AG04450 (cell line): Measurements from ENCODE around the gene MYBPH. TPM values are rescaled to one million over a fixed set of nuclear protein-coding genes. Genes with fewer than 3 reads are reported as not detected.

ENCODE experiments used
- CTCF ChIA-PET: fragments of 300-600, 350-600 bp; formaldehyde crosslinking; extraction: SDS; loops from one replicate; lab custom pipeline; 2022; ENCODE audit warnings: antibody characterized with exemption, inconsistent platforms; lab: Charles Lee
- POLR2A ChIA-PET: fragments of 350-600 bp; formaldehyde crosslinking; extraction: SDS; loops from one replicate; lab custom pipeline; 2021; ENCODE audit warnings: antibody characterized with exemption, inconsistent platforms; lab: Yijun Ruan, JAX
- DNase-seq: peaks from one replicate; pipeline ENCODE4 v3.0.0-alpha.2; 2011; ENCODE audit warnings: low read depth, low spot score
- H3K27ac ChIP-seq: one replicate; pipeline ENCODE4 v1.5.1; 2012; ENCODE audit warnings: low read depth, low read length, control low read depth
- H3K27me3 ChIP-seq: one replicate; pipeline ENCODE4 v1.6.0; 2012; ENCODE audit warnings: low read length; ENCODE audit not compliant: control insufficient read depth, insufficient read depth
- H3K4me3 ChIP-seq: 2 replicates; pipeline ENCODE4 v1.5.1; 2011; ENCODE audit warnings: mild to moderate bottlenecking, low read depth, low read length, control low read depth
- H3K9me3 ChIP-seq: 2 replicates; pipeline ENCODE4 v1.5.1; 2012; ENCODE audit warnings: low read length; ENCODE audit not compliant: control insufficient read depth, insufficient read depth
- polyA plus RNA-seq: library from polyadenylated mRNA; depleted of rRNA; stranded (reverse); fragments of >200 nt; gene quantifications from 2 replicates; pipeline ENCODE4 v1.2.3, GENCODE V29; 2011
- TF ChIP-seq, protein P1 (sequence below): IDR thresholded peaks from 2 replicates; pipeline ENCODE4 v1.5.1; 2011; ENCODE audit warnings: low read depth, low read length, control low read depth, inconsistent platforms

The MYBPH gene
- polyA plus RNA-seq, 1 experiment: 0.04 TPM

DNA sequence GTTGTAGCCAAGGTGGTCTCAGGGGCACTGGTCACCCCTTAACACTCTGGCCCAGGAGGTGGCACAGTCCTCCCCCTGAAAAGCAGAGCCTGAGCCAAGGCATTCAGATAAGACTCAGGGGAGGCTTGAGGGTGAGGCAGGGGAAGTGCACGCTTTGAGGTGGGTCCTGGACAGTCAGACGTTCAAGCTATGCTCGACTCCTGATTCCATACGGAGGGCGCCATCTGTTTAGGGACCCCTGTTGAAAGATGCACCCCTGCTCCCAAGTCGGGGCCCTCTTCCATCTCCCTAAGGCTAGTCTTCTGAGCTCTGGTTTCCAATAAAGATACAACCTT lies 23.8 kb upstream of the MYBPH start:
- CTCF ChIA-PET: interaction anchor here (0.9 to 2.1 kb wide), 3 partner anchors 26 to 82 kb away, joined by 3 to 9 read pairs (median 4); no protein-coding TSS in a partner anchor

DNA sequence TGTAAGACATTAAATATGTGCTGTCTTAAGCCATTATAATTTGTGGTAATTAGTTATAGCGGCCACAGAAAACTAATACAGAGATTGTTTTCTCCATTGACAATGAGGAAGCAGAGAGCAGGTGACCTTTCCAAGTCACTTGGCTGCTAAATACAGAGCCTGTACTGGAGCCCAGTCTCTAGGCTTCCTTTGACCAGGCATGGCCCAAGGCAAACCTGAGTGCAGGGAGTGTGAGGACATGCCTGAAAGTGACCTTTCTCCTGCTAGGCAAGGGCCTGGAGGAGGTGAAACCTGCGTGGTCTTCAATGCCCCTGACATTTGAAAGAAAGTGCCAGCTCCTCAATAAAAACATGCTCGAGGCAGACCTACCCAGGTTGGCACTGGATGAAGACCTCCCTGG lies 23.4 kb upstream of the MYBPH start:
- H3K9me3 ChIP-seq: peaks cover 3% of the 10 kb centered on the region; the same call in 1 of the 2 replicates
- CTCF ChIA-PET: interaction anchor here (0.9 to 2.1 kb wide), 3 partner anchors 26 to 81 kb away, joined by 3 to 9 read pairs (median 4); no protein-coding TSS in a partner anchor
- H3K4me3 ChIP-seq: no peak overlapping the region
- H3K27me3 ChIP-seq: no peaks in the 10 kb centered on the region
- peak overlapping the region; percentile 92 for H3K27ac ChIP-seq
- POLR2A ChIA-PET: interaction anchor here (1.0 kb wide), 1 partner anchor 26 kb away, joined by 4 read pairs; no protein-coding TSS in a partner anchor
- no peak for DNase-seq
- TF ChIP-seq, protein P1, sequence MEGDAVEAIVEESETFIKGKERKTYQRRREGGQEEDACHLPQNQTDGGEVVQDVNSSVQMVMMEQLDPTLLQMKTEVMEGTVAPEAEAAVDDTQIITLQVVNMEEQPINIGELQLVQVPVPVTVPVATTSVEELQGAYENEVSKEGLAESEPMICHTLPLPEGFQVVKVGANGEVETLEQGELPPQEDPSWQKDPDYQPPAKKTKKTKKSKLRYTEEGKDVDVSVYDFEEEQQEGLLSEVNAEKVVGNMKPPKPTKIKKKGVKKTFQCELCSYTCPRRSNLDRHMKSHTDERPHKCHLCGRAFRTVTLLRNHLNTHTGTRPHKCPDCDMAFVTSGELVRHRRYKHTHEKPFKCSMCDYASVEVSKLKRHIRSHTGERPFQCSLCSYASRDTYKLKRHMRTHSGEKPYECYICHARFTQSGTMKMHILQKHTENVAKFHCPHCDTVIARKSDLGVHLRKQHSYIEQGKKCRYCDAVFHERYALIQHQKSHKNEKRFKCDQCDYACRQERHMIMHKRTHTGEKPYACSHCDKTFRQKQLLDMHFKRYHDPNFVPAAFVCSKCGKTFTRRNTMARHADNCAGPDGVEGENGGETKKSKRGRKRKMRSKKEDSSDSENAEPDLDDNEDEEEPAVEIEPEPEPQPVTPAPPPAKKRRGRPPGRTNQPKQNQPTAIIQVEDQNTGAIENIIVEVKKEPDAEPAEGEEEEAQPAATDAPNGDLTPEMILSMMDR: no peak

More for the DNA sequence above, 23.8 kb upstream of the MYBPH start:
- peaks cover 3% of the 10 kb centered on the region; the same call in 1 of the 2 replicates for H3K9me3 ChIP-seq
- POLR2A ChIA-PET: interaction anchor here (0.6 kb wide), 1 partner anchor 516 kb away, joined by 3 read pairs; no protein-coding TSS in a partner anchor
- TF ChIP-seq, protein P1: no peak
- H3K27me3 ChIP-seq: no peaks in the 10 kb centered on the region
- no peak for DNase-seq
- H3K27ac ChIP-seq: peak overlapping the region; percentile 92
- no peak overlapping the region for H3K4me3 ChIP-seq

DNA sequence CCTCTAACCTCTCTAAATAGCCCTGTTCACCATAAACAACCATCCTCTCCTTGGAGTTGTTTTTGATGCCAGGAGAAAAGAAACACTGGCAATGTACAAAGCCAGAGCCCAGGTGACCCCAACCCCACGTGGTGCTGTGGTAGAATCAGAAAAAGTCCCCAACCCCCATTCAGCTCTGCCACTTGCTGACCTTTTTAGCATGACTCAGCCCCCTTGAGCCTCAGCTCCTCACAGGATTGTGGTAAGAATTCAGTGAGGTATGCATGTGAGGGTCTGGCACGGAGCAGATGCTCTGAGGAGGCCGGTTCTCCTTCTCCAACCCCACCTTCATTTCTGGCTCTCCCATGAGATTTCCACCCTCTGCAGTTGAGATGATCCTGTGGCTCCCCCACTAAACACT lies 22.0 kb upstream of the MYBPH start:
- no peak overlapping the region for H3K4me3 ChIP-seq
- no peaks in the 10 kb centered on the region for H3K27me3 ChIP-seq
- DNase-seq: peak; percentile 59
- peaks cover 3% of the 10 kb centered on the region; the same call in 1 of the 2 replicates for H3K9me3 ChIP-seq
- TF ChIP-seq, protein P1: no peak
- peak overlapping the region; percentile 52 for H3K27ac ChIP-seq
- CTCF ChIA-PET: interaction anchor here (0.9 to 1.8 kb wide), 3 partner anchors 72 to 159 kb away, joined by 3 to 5 read pairs (median 3); no protein-coding TSS in a partner anchor
- POLR2A ChIA-PET: no interaction called here

DNA sequence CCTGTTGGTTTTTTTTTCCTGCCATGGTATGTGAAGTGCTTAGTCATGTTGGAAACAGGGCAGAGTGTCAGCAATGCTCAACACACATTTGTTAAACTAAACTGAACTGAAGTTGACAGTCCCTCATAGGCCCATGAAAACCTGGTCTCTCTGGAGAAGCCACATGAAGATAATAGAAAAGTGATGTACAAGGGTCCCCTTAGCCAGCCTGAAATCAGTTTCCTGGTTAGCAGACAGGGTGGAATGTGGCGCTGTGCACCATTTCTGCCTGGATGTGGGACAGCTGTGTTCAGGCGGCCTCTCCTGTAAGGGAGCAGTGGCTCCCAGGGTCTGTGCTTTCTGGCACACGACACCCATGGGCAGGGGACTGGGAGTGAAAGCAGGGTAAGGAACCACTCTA lies 20.7 kb upstream of the MYBPH start:
- H3K27me3 ChIP-seq: no peaks in the 10 kb centered on the region
- H3K4me3 ChIP-seq: no peak overlapping the region
- H3K9me3 ChIP-seq: no peaks in the 10 kb centered on the region
- no peak overlapping the region for H3K27ac ChIP-seq
- TF ChIP-seq, protein P1: peak; percentile 35; the same call in 1 of the 2 replicates
- no peak for DNase-seq
- ChIA-PET CTCF (interaction anchor here (1.0 to 1.8 kb wide), 5 partner anchors 11 to 157 kb away, joined by 4 to 9 read pairs (median 5); partner anchors contain the start of gene ADORA1), POLR2A (no interaction called here)

DNA sequence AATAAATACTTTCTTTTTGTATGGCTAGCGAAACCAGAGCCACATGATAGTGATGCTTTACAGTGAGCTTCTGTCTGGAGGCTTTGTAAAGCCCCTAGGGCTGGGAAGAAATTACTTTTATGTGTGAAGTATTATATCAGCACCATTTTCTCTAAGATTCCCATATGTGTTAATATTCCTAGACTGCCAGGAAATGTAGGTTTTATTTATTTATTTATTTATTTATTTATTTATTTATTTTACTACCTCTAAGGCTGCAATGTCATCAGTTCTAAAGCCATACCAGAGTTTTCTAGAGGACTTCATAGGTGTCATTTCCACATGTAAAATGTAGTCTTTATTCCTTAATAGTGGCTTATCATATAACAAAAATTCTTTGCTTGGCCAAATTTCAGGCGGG lies 15.3 kb upstream of the MYBPH start:
- no peaks in the 10 kb centered on the region for H3K9me3 ChIP-seq
- ChIA-PET POLR2A (no interaction called here), CTCF (interaction anchor here (1.2 to 2.2 kb wide), 2 partner anchors 10 to 76 kb away, joined by 3 to 7 read pairs; no protein-coding TSS in a partner anchor)
- TF ChIP-seq, protein P1: no peak
- no peak overlapping the region for H3K4me3 ChIP-seq
- H3K27ac ChIP-seq: no peak overlapping the region
- H3K27me3 ChIP-seq: peaks cover 8% of the 10 kb centered on the region
- no peak for DNase-seq
